H1 (cell line): Measurements from ENCODE around the gene TRIM24. TPM values are rescaled to one million over a fixed set of nuclear protein-coding genes. Genes with fewer than 3 reads are reported as not detected.

Experiments used
- CTCF ChIA-PET: fragments of 300-600 bp; sonication (Branson Sonifier 250); formaldehyde crosslinking; loops from one replicate; lab custom pipeline; 2021; ENCODE audit not compliant: partially characterized antibody; lab: Charles Lee
- POLR2A ChIA-PET: fragments of 300-600 bp; sonication (Branson Sonifier 250); formaldehyde crosslinking; loops from one replicate; lab custom pipeline; 2021; ENCODE audit warnings: inconsistent platforms; ENCODE audit not compliant: partially characterized antibody; lab: Charles Lee
- DNase-seq, 2 experiments: peaks; one replicate each; pipeline versions ENCODE4 v3.0.0 to v3.0.0-alpha.2; 2010 to 2022; ENCODE audit warnings: low spot score in 2 of 2, low read depth in 1 of 2, mixed read lengths in 1 of 2
- FAIRE-seq: peaks from 2 replicates; lab custom pipeline; 2011; peaks lifted over from hg19 to GRCh38; lab: Jason Lieb, UNC
- H2AFZ ChIP-seq: 2 replicates; pipeline ENCODE4 v1.8.1; 2012; ENCODE audit warnings: low read length, inconsistent platforms
- H2AK5ac ChIP-seq: 2 replicates; pipeline ENCODE4 v1.6.1; 2013; ENCODE audit warnings: low read depth, low read length
- H2BK120ac ChIP-seq: replicated peaks from 2 replicates; pipeline ENCODE3; 2013; ENCODE audit warnings: low read depth, low read length, inconsistent platforms
- H2BK12ac ChIP-seq: 2 replicates; pipeline ENCODE4 v1.6.1; 2013; ENCODE audit warnings: low read depth, low read length
- H2BK15ac ChIP-seq: 2 replicates; pipeline ENCODE4 v1.6.1; 2013; ENCODE audit warnings: low read length
- H2BK20ac ChIP-seq: 2 replicates; pipeline ENCODE4 v1.6.1; 2013; ENCODE audit warnings: low read length
- H2BK5ac ChIP-seq: 2 replicates; pipeline ENCODE4 v1.6.1; 2013; ENCODE audit warnings: low read depth, low read length
- H3K14ac ChIP-seq: 2 replicates; pipeline ENCODE4 v1.6.1; 2013; ENCODE audit warnings: inconsistent platforms; ENCODE audit not compliant: insufficient read length
- H3K18ac ChIP-seq: 2 replicates; pipeline ENCODE4 v1.6.1; 2013; ENCODE audit warnings: low read length; ENCODE audit errors: extremely low read depth
- H3K23ac ChIP-seq: 2 replicates; pipeline ENCODE4 v1.6.1; 2013; ENCODE audit warnings: inconsistent platforms; ENCODE audit not compliant: insufficient read length
- H3K23me2 ChIP-seq: 2 replicates; pipeline ENCODE4 v1.6.1; 2013; ENCODE audit warnings: low read depth, low read length
- H3K27ac ChIP-seq: 2 replicates; pipeline ENCODE4 v1.6.1; 2011; ENCODE audit warnings: low read depth, low read length, inconsistent platforms
- H3K27me3 ChIP-seq, 4 experiments: replicated peaks in 1 of 4; 1 replicate in 1 of 4; 2 replicates in 3 of 4; pipeline versions ENCODE4 v1.6.1 to v1.8.1; 2011 to 2013; ENCODE audit warnings: low read length in 3 of 4, mild to moderate bottlenecking in 3 of 4, inconsistent platforms in 2 of 4, mixed read lengths in 2 of 4, moderate library complexity in 1 of 4; ENCODE audit not compliant: control insufficient read depth in 3 of 4, insufficient read depth in 3 of 4; ENCODE audit errors: extremely low read depth in 1 of 4
- H3K36me3 ChIP-seq, 4 experiments: 2 replicates each; pipeline versions ENCODE4 v1.6.1 to v1.8.1; 2011 to 2013; ENCODE audit warnings: mild to moderate bottlenecking in 4 of 4, low read length in 3 of 4, moderate library complexity in 2 of 4, control low read depth in 1 of 4, inconsistent platforms in 1 of 4; ENCODE audit not compliant: insufficient read depth in 4 of 4, control insufficient read depth in 2 of 4
- H3K4ac ChIP-seq: replicated peaks from 2 replicates; pipeline ENCODE3; 2013; ENCODE audit warnings: low read length, low read depth, mixed read lengths, inconsistent platforms; ENCODE audit not compliant: insufficient read length
- H3K4me1 ChIP-seq, 4 experiments: replicated peaks in 1 of 4; 1 replicate in 1 of 4; 2 replicates in 3 of 4; pipeline versions ENCODE4 v1.6.1 to v1.8.1; 2011 to 2013; ENCODE audit warnings: low read length in 3 of 4, inconsistent platforms in 2 of 4, mixed read lengths in 1 of 4; ENCODE audit not compliant: insufficient read depth in 4 of 4, control insufficient read depth in 3 of 4
- H3K4me2 ChIP-seq, 2 experiments: 2 replicates each; pipeline versions ENCODE4 v1.6.1 to v1.8.1; 2011 to 2013; ENCODE audit warnings: low read depth in 2 of 2, low read length in 2 of 2, control low read depth in 1 of 2, inconsistent platforms in 1 of 2, mild to moderate bottlenecking in 1 of 2; ENCODE audit not compliant: insufficient read depth in 1 of 2
- H3K4me3 ChIP-seq, 4 experiments: fragments of 200-600, 300-600 bp in 1 of 4; sonication (generic), shearing (Covaris generic), sonication (Bioruptor Twin) in 1 of 4; 2 replicates each; pipeline versions ENCODE4 v1.5.1 to v1.8.1; 2011 to 2016; ENCODE audit warnings: low read length in 4 of 4, low read depth in 3 of 4, control low read depth in 2 of 4, inconsistent platforms in 2 of 4, mild to moderate bottlenecking in 2 of 4, mixed read lengths in 1 of 4, moderate library complexity in 1 of 4; ENCODE audit not compliant: insufficient read depth in 2 of 4; ENCODE audit errors: extremely low read depth in 1 of 4
- H3K56ac ChIP-seq: replicated peaks from 2 replicates; pipeline ENCODE3; 2013; ENCODE audit warnings: low read depth, mild to moderate bottlenecking, mixed read lengths, low read length, inconsistent platforms; ENCODE audit not compliant: insufficient read length
- H3K79me1 ChIP-seq: 2 replicates; pipeline ENCODE4 v1.6.1; 2013; ENCODE audit warnings: low read depth, low read length, control low read depth
- H3K79me2 ChIP-seq, 2 experiments: 2 replicates each; pipeline versions ENCODE4 v1.6.1 to v1.8.1; 2012 to 2013; ENCODE audit warnings: low read length in 2 of 2, mild to moderate bottlenecking in 2 of 2, inconsistent platforms in 1 of 2; ENCODE audit not compliant: insufficient read depth in 2 of 2, control insufficient read depth in 1 of 2
- H3K9ac ChIP-seq, 4 experiments: replicated peaks in 1 of 4; 1 replicate in 1 of 4; 2 replicates in 3 of 4; pipeline versions ENCODE4 v1.6.1 to v1.8.1; 2011 to 2013; ENCODE audit warnings: low read depth in 3 of 4, low read length in 3 of 4, control low read depth in 2 of 4, mild to moderate bottlenecking in 2 of 4, moderate library complexity in 2 of 4, inconsistent platforms in 1 of 4; ENCODE audit errors: extremely low read depth in 1 of 4
- H3K9me3 ChIP-seq, 2 experiments: 2 replicates each; pipeline versions ENCODE4 v1.6.1 to v1.8.1; 2012 to 2013; ENCODE audit warnings: mild to moderate bottlenecking in 2 of 2, moderate library complexity in 2 of 2, control low read depth in 1 of 2, inconsistent platforms in 1 of 2, low read depth in 1 of 2, low read length in 1 of 2, mixed read lengths in 1 of 2; ENCODE audit not compliant: insufficient read depth in 2 of 2
- H4K20me1 ChIP-seq, 2 experiments: replicated peaks in 1 of 2; 2 replicates each; pipeline versions ENCODE3 to v1.8.1; 2011 to 2013; ENCODE audit warnings: inconsistent platforms in 2 of 2, low read length in 2 of 2, mild to moderate bottlenecking in 1 of 2; ENCODE audit not compliant: insufficient read depth in 2 of 2, control insufficient read depth in 1 of 2
- H4K5ac ChIP-seq: 2 replicates; pipeline ENCODE4 v1.6.1; 2013; ENCODE audit warnings: low read length, low read depth, mixed read lengths, inconsistent platforms; ENCODE audit not compliant: insufficient read length
- H4K8ac ChIP-seq: 2 replicates; pipeline ENCODE4 v1.8.0; 2013; ENCODE audit warnings: mild to moderate bottlenecking, moderate library complexity, low read length, inconsistent platforms; ENCODE audit not compliant: insufficient read depth; ENCODE audit errors: extremely low read depth
- H4K91ac ChIP-seq: replicated peaks from 2 replicates; pipeline ENCODE3; 2013; ENCODE audit warnings: low read length, mixed read lengths, inconsistent platforms; ENCODE audit not compliant: insufficient read length
- ASH2L ChIP-seq: fragments of 200-600, 300-600 bp; sonication (generic); IDR thresholded peaks from one replicate; pipeline ENCODE4 v1.7.1; 2017; ENCODE audit warnings: low read length
- BRCA1 ChIP-seq: IDR thresholded peaks from 2 replicates; pipeline ENCODE4 v1.6.1; 2012; ENCODE audit warnings: low read depth, low read length, improper control_type of control experiment
- GTF2F1 ChIP-seq: IDR thresholded peaks from 2 replicates; pipeline ENCODE4 v1.6.1; 2012; ENCODE audit warnings: low read depth, low read length, improper control_type of control experiment, borderline replicate concordance
- HDAC2 ChIP-seq, 2 experiments: fragments of 300-600 bp in 1 of 2; sonication (generic) in 1 of 2; IDR thresholded peaks; 2 replicates each; pipeline ENCODE4 v1.6.1; 2011 to 2012; ENCODE audit warnings: low read depth in 2 of 2, low read length in 2 of 2, mild to moderate bottlenecking in 2 of 2, moderate library complexity in 2 of 2, borderline replicate concordance in 1 of 2, inconsistent platforms in 1 of 2
- KDM1A ChIP-seq: fragments of 200-600, 300-600 bp; sonication (generic); IDR thresholded peaks from 2 replicates; pipeline ENCODE4 v1.7.1; 2016; ENCODE audit warnings: mild to moderate bottlenecking, low read length, borderline replicate concordance
- MAFK ChIP-seq: IDR thresholded peaks from 2 replicates; pipeline ENCODE4 v1.6.1; 2012; ENCODE audit warnings: low read depth, mild to moderate bottlenecking, improper control_type of control experiment, low read length
- POLR2AphosphoS5 ChIP-seq: IDR thresholded peaks from 2 replicates; pipeline ENCODE4 v1.6.1; 2011; ENCODE audit warnings: low read depth, low read length
- RBBP5 ChIP-seq: IDR thresholded peaks from 2 replicates; pipeline ENCODE4 v1.7.1; 2012; ENCODE audit warnings: low read depth, mild to moderate bottlenecking, inconsistent platforms, low read length, moderate library complexity, borderline replicate concordance
- SRF ChIP-seq: IDR thresholded peaks from 2 replicates; pipeline ENCODE4 v1.6.1; 2011; ENCODE audit warnings: mild to moderate bottlenecking, low read depth, low read length, moderate library complexity
- TBP ChIP-seq: IDR thresholded peaks from 2 replicates; pipeline ENCODE4 v1.6.1; 2011; ENCODE audit warnings: low read depth, low read length, improper control_type of control experiment
- TEAD4 ChIP-seq: IDR thresholded peaks from 2 replicates; pipeline ENCODE4 v1.6.1; 2012; ENCODE audit warnings: low read depth, low read length, inconsistent platforms, mixed read lengths
- ZNF274 ChIP-seq: IDR thresholded peaks from 2 replicates; pipeline ENCODE4 v1.7.0; 2012; ENCODE audit warnings: low read length, borderline replicate concordance; ENCODE audit errors: extremely low read depth
- WGBS, 2 experiments: shearing (Covaris generic) in 1 of 2; methylation state at CpG; one replicate each; pipeline versions ENCODE4 v1.1.6 to v1.1.7; 2013 to 2015; ENCODE audit warnings: low lambda C conversion rate in 2 of 2, mixed read lengths in 2 of 2, inconsistent platforms in 1 of 2, low coverage in 1 of 2, missing lambda C conversion rate in 1 of 2; ENCODE audit not compliant: insufficient replicate concordance in 2 of 2, insufficient coverage in 1 of 2, insufficient read length in 1 of 2; ENCODE audit errors: extremely low coverage in 1 of 2, missing lambda C conversion rate in 1 of 2; 5-methylcytosine and 5-hydroxymethylcytosine counted together
- polyA plus RNA-seq, 7 experiments: library from polyadenylated mRNA; depleted of rRNA in 3 of 7; stranded (reverse) in 5 of 7; unstranded in 2 of 7; fragments of >200 nt in 5 of 7; fragments of 200-250 nt in 2 of 7; gene quantifications; 1 replicate in 5 of 7; 2 replicates in 1 of 7; 4 replicates in 1 of 7; pipeline versions ENCODE4 v1.2.1 to v1.2.3, GENCODE V29; 2011 to 2013; ENCODE audit warnings: missing spikeins in 2 of 7, mixed read lengths in 2 of 7
- total RNA-seq: library from RNA; stranded (reverse); fragmentation: NEBNext Ultra II Directional; extraction: Animal tissue kit (Norgen Biotek cat#: 25700); gene quantifications from 2 replicates; pipeline ENCODE4 v1.2.1, GENCODE V29; 2021
- TF ChIP-seq, protein P1 (sequence below): IDR thresholded peaks from 2 replicates; pipeline ENCODE4 v1.6.1; 2012; ENCODE audit warnings: inconsistent platforms

TRIM24 gene
- total and polyA plus RNA-seq, 2 of the 8 experiments (the other 6 are each of a cell fraction or from before 2014, with no cell fraction given), result 67.6 to 149 TPM

DNA sequence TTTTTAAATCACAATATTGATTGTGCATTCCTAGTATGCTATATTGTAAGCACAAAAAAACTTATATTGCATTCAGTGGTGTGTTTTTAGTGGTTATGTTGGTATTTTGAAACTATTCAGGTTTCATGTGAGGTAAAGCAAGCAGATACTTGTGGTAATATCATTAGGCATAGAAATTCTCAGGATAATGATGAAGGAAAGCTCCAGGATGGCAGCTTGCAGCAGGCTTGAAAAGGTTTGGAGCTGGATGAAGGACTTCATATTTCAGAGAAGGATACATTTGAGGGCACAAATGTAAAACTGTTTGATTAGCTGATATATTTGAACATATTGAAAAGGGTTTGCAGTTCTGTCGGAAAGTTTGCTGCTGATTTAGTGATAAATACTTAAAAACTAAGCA is 17.5 kb downstream of the TRIM24 start:
- TF ChIP-seq POLR2AphosphoS5, result no peak
- TF ChIP-seq RBBP5, result no peak
- TF ChIP-seq GTF2F1, result no peak
- no peak for TF ChIP-seq SRF
- TF ChIP-seq HDAC2 (IDR thresholded peaks at IDR 0.05; ENCODE audit: borderline replicate concordance in 1 of 2, low read depth in 2 of 2, low read length in 2 of 2), result no peak
- TF ChIP-seq KDM1A, result no peak
- no peak for TF ChIP-seq ZNF274
- TF ChIP-seq TBP, result no peak
- TF ChIP-seq ASH2L, result no peak
- TF ChIP-seq BRCA1, result no peak
- no peak for TF ChIP-seq MAFK
- TF ChIP-seq, protein P1, sequence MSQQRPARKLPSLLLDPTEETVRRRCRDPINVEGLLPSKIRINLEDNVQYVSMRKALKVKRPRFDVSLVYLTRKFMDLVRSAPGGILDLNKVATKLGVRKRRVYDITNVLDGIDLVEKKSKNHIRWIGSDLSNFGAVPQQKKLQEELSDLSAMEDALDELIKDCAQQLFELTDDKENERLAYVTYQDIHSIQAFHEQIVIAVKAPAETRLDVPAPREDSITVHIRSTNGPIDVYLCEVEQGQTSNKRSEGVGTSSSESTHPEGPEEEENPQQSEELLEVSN, result no peak
- TF ChIP-seq TEAD4, result no peak
- TF ChIP-seq, all 59 proteins: peak for 0
- Histone ChIP-seq H3K4me3 (no peak overlapping the region), H3K27me3 (no peaks in the 10 kb centered on the region), H4K91ac (no peak overlapping the region), H3K36me3 (peaks cover 0 to 11% (median 0%) of the 10 kb centered on the region in 4 experiments; a peak in 2 of 8 replicates), H3K18ac (no peak overlapping the region), H3K4ac (no peak overlapping the region), H3K14ac (no peak overlapping the region), H4K5ac (no peak overlapping the region), H2AFZ (no peak overlapping the region), H3K23me2 (no peaks in the 10 kb centered on the region; the same call in 1 of the 2 replicates), H3K79me1 (no peaks in the 10 kb centered on the region; the same call in 1 of the 2 replicates), H2BK20ac (no peak overlapping the region), H3K9me3 (no peaks in the 10 kb centered on the region), H2BK120ac (no peak overlapping the region), H2BK12ac (no peak overlapping the region), H2AK5ac (no peak overlapping the region), H4K20me1 (peaks cover 30 to 53% of the 10 kb centered on the region in 2 experiments), H2BK5ac (no peak overlapping the region), H4K8ac (no peak overlapping the region), H3K4me2 (no peak overlapping the region; a peak in 1 of 4 replicates), H3K4me1 (peaks cover 0 to 21% (median 8%) of the 10 kb centered on the region in 4 experiments; a peak in 6 of 7 replicates), H3K9ac (no peak overlapping the region), H2BK15ac (no peak overlapping the region), H3K79me2 (peaks cover 73 to 99% of the 10 kb centered on the region in 2 experiments), H3K56ac (no peak overlapping the region), H3K23ac (no peak overlapping the region), H3K27ac (no peak overlapping the region)
- POLR2A ChIA-PET, result interaction anchor here (1.4 to 4.7 kb wide), 2 partner anchors 13 to 19 kb away, joined by 3 to 26 read pairs; partner anchors contain the start of gene TRIM24
- DNase-seq (no peak), FAIRE-seq (no peak)
- WGBS, 2 experiments, result 88% methylated on average over 1 of the region's 1 CpG; no CpG with 5 or more reads in 1 of the 2 experiments
- CTCF ChIA-PET, result no interaction called here
